Pancreas (tissue), 10 donors: ENCODE measurements around the gene COTL1. TPM values are rescaled to one million over a fixed set of nuclear protein-coding genes. Genes with fewer than 3 reads are reported as not detected.

Experiments
- ATAC-seq, 4 donors: fragments of 200-7000 bp; cut with Tn5 transposase; one replicate each; pipeline versions ENCODE4 v1.8.0 to v1.9.1; 2020; ENCODE audit warnings: mild to moderate bottlenecking in 4 of 4, moderate library complexity in 4 of 4
- DNase-seq, 6 donors: peaks; one replicate each; pipeline ENCODE4 v3.0.0-alpha.2; 2020
- FAIRE-seq: peaks from 2 replicates; lab custom pipeline; 2012; peaks lifted over from hg19 to GRCh38; lab: Jason Lieb, UNC
- H3K27ac ChIP-seq, 4 donors: fragments of 200-600 bp; sonication (generic); 1 replicate in 3 of 4; 2 replicates in 1 of 4; pipeline versions ENCODE4 v1.5.0 to v1.8.0; 2020
- H3K27me3 ChIP-seq, 4 donors: fragments of 200-600 bp; one replicate each; pipeline ENCODE4 v1.8.0; 2021
- H3K36me3 ChIP-seq, 3 donors: fragments of 200-600 bp; sonication (generic) in 1 of 3; one replicate each; pipeline versions ENCODE4 v1.5.0 to v1.8.0; 2020 to 2021
- H3K4me1 ChIP-seq, 3 donors: fragments of 200-600 bp; one replicate each; pipeline ENCODE4 v1.8.0; 2021
- H3K4me3 ChIP-seq, 4 donors: fragments of 200-600 bp; sonication (generic) in 2 of 4; one replicate each; pipeline versions ENCODE4 v1.5.0 to v1.8.0; 2020 to 2021
- H3K9me3 ChIP-seq, 4 donors: fragments of 200-600 bp; one replicate each; pipeline ENCODE4 v1.8.0; 2021
- CTCF ChIP-seq, 4 donors: fragments of 200-600 bp; sonication (generic) in 3 of 4; IDR thresholded peaks; one replicate each; pipeline versions ENCODE4 v1.5.0 to v1.8.0; 2021; ENCODE audit warnings: antibody characterized with exemption in 4 of 4
- WGBS, 2 donors: extraction: QIAGEN DNeasy Blood & Tissue Kit; methylation state at CpG; one replicate each; pipeline ENCODE4 v1.1.7; 2013; 5-methylcytosine and 5-hydroxymethylcytosine counted together
- intact Hi-C, 3 donors: fragments of 100-400 bp; cut with DNase I; formaldehyde crosslinking; loops; one replicate each; pipeline versions ENCODE4 v1.11.1 to v1.14.2; 2022
- polyA plus RNA-seq, 2 donors: library from polyadenylated mRNA; stranded (reverse); fragments of 200-250 nt; gene quantifications; one replicate each; pipeline ENCODE4 v1.2.3, GENCODE V29; 2013
- total RNA-seq, 6 donors: library from RNA; stranded (reverse); fragmentation: NEBNext Ultra II Directional in 4 of 6; extraction: Animal tissue kit (Norgen Biotek cat#: 25700) in 4 of 6; gene quantifications; one replicate each; pipeline versions ENCODE4 v1.2.1 to v1.2.4, GENCODE V29; 2021 to 2023
- donor health status: healthy with polysubstance abuse.
- donor health status: DM: no; HTN: no; CAD: no; lungs with moderate emphysema.
- donor health status: DM: no; HTN: no; CAD: no.
- donor health status: control.
- donor health status: control.
- donor health status: Bipolar disorder and iron deficiency.
- donor health status: DM: yes; HTN: yes; CAD: no.
- donor health status: DM: no; HTN: no; CAD: no.
- donor health status: DM: no; HTN: no; CAD: no.
- donor health status: DM: yes; HTN: yes; CAD: no.

COTL1 gene
- total and polyA plus RNA-seq, 8 donors = 6.8 to 44.3 (median 19.1) TPM

GRCh38 chr16:84599521-84600202 is 18.2 kb downstream of the COTL1 start:
- no peak for TF ChIP-seq CTCF (IDR thresholded peaks at IDR 0.05)
- FAIRE-seq = no peak
- peak in 1 of 6 donors; percentile 58 for DNase-seq
- Histone ChIP-seq H3K4me3 (peak overlapping the region in 1 of 4 donors; percentile 1), H3K9me3 (no peaks in the 10 kb centered on the region), H3K27me3 (no peaks in the 10 kb centered on the region), H3K4me1 (peaks cover 0 to 6% (median 4%) of the 10 kb centered on the region in 3 donors), H3K27ac (peak overlapping the region in 2 of 4 donors; percentile 42 to 50), H3K36me3 (no peaks in the 10 kb centered on the region)
- 50 to 63% methylated on average over 12 of the region's 12 CpGs for WGBS, 2 donors
- ATAC-seq = peak in 3 of 4 donors; percentile 33 to 57 (median 43)
- intact Hi-C loops = no loop called here

- Histone ChIP-seq H3K4me1 (peaks cover 0 to 8% (median 6%) of the 10 kb centered on the region in 3 donors), H3K27ac (no peak overlapping the region), H3K4me3 (no peak overlapping the region), H3K27me3 (no peaks in the 10 kb centered on the region), H3K9me3 (no peaks in the 10 kb centered on the region), H3K36me3 (no peaks in the 10 kb centered on the region)
- intact Hi-C loops = no loop called here
- no peak for TF ChIP-seq CTCF (IDR thresholded peaks at IDR 0.05)
- FAIRE-seq (no peak), ATAC-seq (no peak), DNase-seq (no peak)
- 81 to 82% methylated on average over 5 to 6 of the region's 6 CpGs for WGBS, 2 donors
These were observed 19.5 kb downstream of the COTL1 start for GRCh38 chr16:84598360-84598759.

GRCh38 chr16:84597931-84598351 is 19.9 kb downstream of the COTL1 start:
- H3K27me3 ChIP-seq = no peaks in the 10 kb centered on the region
- peaks cover 0 to 8% (median 6%) of the 10 kb centered on the region in 3 donors for H3K4me1 ChIP-seq
- no peaks in the 10 kb centered on the region for H3K9me3 ChIP-seq
- intact Hi-C loops = no loop called here
- DNase-seq (no peak), ATAC-seq (no peak), FAIRE-seq (no peak)
- no peak for TF ChIP-seq CTCF (IDR thresholded peaks at IDR 0.05)
- H3K36me3 ChIP-seq = no peaks in the 10 kb centered on the region
- H3K4me3 ChIP-seq = no peak overlapping the region
- WGBS, 2 donors = 74 to 77% methylated on average over 8 of the region's 8 CpGs
- peak overlapping the region in 2 of 4 donors; percentile 12 to 21 for H3K27ac ChIP-seq

- intact Hi-C loops = no loop called here
- H3K27ac ChIP-seq = peak overlapping the region in 2 of 4 donors; percentile 12 to 21
- ATAC-seq = peak in 1 of 4 donors; percentile 14
These were observed 20.4 kb downstream of the COTL1 start for GRCh38 chr16:84597528-84597896.

More at GRCh38 chr16:84597528-84597896, 20.4 kb downstream of the COTL1 start:
- no peak for DNase-seq
- FAIRE-seq = no peak
- no peak for TF ChIP-seq CTCF (IDR thresholded peaks at IDR 0.05)
- no peaks in the 10 kb centered on the region for H3K36me3 ChIP-seq
- no peaks in the 10 kb centered on the region for H3K9me3 ChIP-seq
- no peak overlapping the region for H3K4me3 ChIP-seq
- peaks cover 0 to 8% (median 6%) of the 10 kb centered on the region in 3 donors for H3K4me1 ChIP-seq
- no peaks in the 10 kb centered on the region for H3K27me3 ChIP-seq
- WGBS, 2 donors = 80 to 82% methylated on average over 6 of the region's 6 CpGs
